HepG2 (cell line): Measurements from ENCODE around the gene NUCB1. TPM values are rescaled to one million over a fixed set of nuclear protein-coding genes. Genes with fewer than 3 reads are reported as not detected.

Source experiments
- AFF4 ChIP-seq: sonication (generic); formaldehyde crosslinking; IDR thresholded peaks from 2 replicates; pipeline ENCODE4 v1.4.0; 2020; ENCODE audit warnings: missing genetic modification reagents
- BATF2 ChIP-seq: sonication (generic); formaldehyde crosslinking; IDR thresholded peaks from 2 replicates; pipeline ENCODE4 v1.8.0; 2022; ENCODE audit warnings: mild to moderate bottlenecking, missing genetic modification reagents, moderate library complexity
- EED ChIP-seq: sonication (generic); formaldehyde crosslinking; IDR thresholded peaks from 2 replicates; pipeline ENCODE4 v1.5.0; 2020; ENCODE audit warnings: mild to moderate bottlenecking, missing genetic modification reagents
- NFYB ChIP-seq: sonication (generic); formaldehyde crosslinking; IDR thresholded peaks from 2 replicates; pipeline ENCODE4 v1.4.0; 2020; ENCODE audit warnings: missing genetic modification reagents
- PCBP2 ChIP-seq: fragments of 200-400 bp; formaldehyde crosslinking; optimal IDR thresholded peaks from 2 replicates; pipeline ENCODE3; 2018; ENCODE audit warnings: low read length, low read depth; ENCODE audit not compliant: poor library complexity, severe bottlenecking
- RELA ChIP-seq: sonication (generic); formaldehyde crosslinking; IDR thresholded peaks from 2 replicates; pipeline ENCODE4 v1.4.0; 2020; ENCODE audit warnings: missing genetic modification reagents
- SOX5 ChIP-seq: IDR thresholded peaks from 2 replicates; pipeline ENCODE4 v1.6.1; 2016; ENCODE audit warnings: borderline replicate concordance
- STAG1 ChIP-seq: sonication (generic); formaldehyde crosslinking; IDR thresholded peaks from 2 replicates; pipeline ENCODE4 v1.4.0; 2020; ENCODE audit warnings: missing genetic modification reagents
- TBX3 ChIP-seq: fragments of 450-650 bp; IDR thresholded peaks from 2 replicates; pipeline ENCODE4 v1.6.1; 2017; ENCODE audit warnings: antibody characterized with exemption, mild to moderate bottlenecking, inconsistent platforms, borderline replicate concordance
- ZFP1 ChIP-seq: IDR thresholded peaks from 2 replicates; pipeline ENCODE4 v1.6.1; 2016
- ZNF280D ChIP-seq: sonication (generic); formaldehyde crosslinking; IDR thresholded peaks from 2 replicates; pipeline ENCODE4 v1.5.1; 2020; ENCODE audit warnings: mild to moderate bottlenecking, missing genetic modification reagents
- ZNF430 ChIP-seq: sonication (generic); formaldehyde crosslinking; IDR thresholded peaks from 2 replicates; pipeline ENCODE4 v1.9.0; 2021; ENCODE audit warnings: mild to moderate bottlenecking, missing genetic modification reagents
- ZNF432 ChIP-seq: sonication (generic); formaldehyde crosslinking; IDR thresholded peaks from 2 replicates; pipeline ENCODE4 v1.5.0; 2020; ENCODE audit warnings: missing genetic modification reagents, mild to moderate bottlenecking, borderline replicate concordance
- ZNF580 ChIP-seq: IDR thresholded peaks from 2 replicates; pipeline ENCODE4 v1.6.1; 2016; ENCODE audit warnings: low read depth, borderline replicate concordance
- ZNF646 ChIP-seq: sonication (generic); formaldehyde crosslinking; IDR thresholded peaks from 2 replicates; pipeline ENCODE4 v1.9.0; 2021; ENCODE audit warnings: mild to moderate bottlenecking, missing genetic modification reagents
- polyA plus RNA-seq, 8 experiments: library from polyadenylated mRNA; depleted of rRNA in 3 of 8; stranded (reverse) in 7 of 8; unstranded in 1 of 8; fragments of >200 nt; fragmentation: Illumina TruSeq in 4 of 8; extraction: Trizol in 4 of 8; gene quantifications; 2 replicates each; pipeline versions ENCODE4 v1.2.1 to v1.2.3, GENCODE V29; 2011 to 2016; ENCODE audit warnings: low read depth in 4 of 8, missing spikeins in 1 of 8, mixed read lengths in 1 of 8; ENCODE audit not compliant: insufficient read depth in 1 of 8
- total RNA-seq, 5 experiments: library from RNA; depleted of rRNA; stranded (reverse); fragments of >200 nt; fragmentation: Illumina TruSeq; extraction: Trizol; gene quantifications; 2 replicates each; pipeline ENCODE4 v1.2.3, GENCODE V29; 2016; ENCODE audit warnings: low read depth in 1 of 5

Gene NUCB1
- total and polyA plus RNA-seq, 2 of the 13 experiments (the other 11 are each of a cell fraction or from before 2014, with no cell fraction given), result 82.3 to 106 TPM

- no peak for TF ChIP-seq STAG1 (CRISPR knock-in tag)
- no peak; the same call in 1 of the 2 replicates for TF ChIP-seq ZNF430 (CRISPR knock-in tag)
- peak; percentile 10; the same call in 1 of the 2 replicates for TF ChIP-seq NFYB (CRISPR knock-in tag)
- TF ChIP-seq ZNF280D (CRISPR knock-in tag), result 0 out of 2 replicates have a peak, but pooled peaks have one; percentile 34
- TF ChIP-seq SOX5 (CRISPR knock-in tag), result peak; percentile 45; the same call in 1 of the 2 replicates
- no peak for TF ChIP-seq PCBP2
- TF ChIP-seq AFF4 (CRISPR knock-in tag), result no peak
- TF ChIP-seq ZNF580, result peak; percentile 20; the same call in 1 of the 2 replicates
- TF ChIP-seq RELA, result no peak
- no peak for TF ChIP-seq BATF2
- TF ChIP-seq TBX3, result no peak
- TF ChIP-seq ZNF646, result no peak
- no peak for TF ChIP-seq ZNF432 (CRISPR knock-in tag)
- no peak; the same call in 1 of the 2 replicates for TF ChIP-seq ZFP1 (CRISPR knock-in tag)
- TF ChIP-seq EED (CRISPR knock-in tag), result peak; percentile 91
Measured at GRCh38 chr19:48872182-48872883, 27.8 kb upstream of the NUCB1 start, which contains the start of gene PPP1R15A (continued).
